ENCODE measurements around the gene GPC5.
"Not testable (repeated sequence)": the region's sequence is repeated elsewhere in the genome, so short reads cannot be mapped to it uniquely, and the experiment has no call there.

Gene GPC5

DNA sequence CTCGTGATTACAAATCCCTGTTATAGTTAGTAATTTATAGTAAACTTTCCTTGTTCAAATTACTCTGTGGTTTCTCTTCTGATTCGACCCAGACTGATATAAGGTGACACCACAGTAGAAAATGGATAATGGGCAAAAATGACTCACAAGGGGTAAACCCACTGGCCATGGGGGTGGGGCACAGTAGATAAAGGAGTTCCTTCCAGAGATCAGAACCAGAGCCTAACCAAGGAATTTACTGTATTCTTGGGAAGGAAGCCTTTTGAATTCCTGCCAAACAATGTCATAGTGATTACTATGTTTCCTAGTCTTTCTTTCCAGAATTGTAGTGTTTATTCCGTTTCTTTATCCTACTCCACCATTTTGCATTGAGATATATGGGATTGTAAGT lies 29.0 kb upstream of the GPC5 start:
- no peak for DNase-seq (ENCODE audit: low spot score)

DNA sequence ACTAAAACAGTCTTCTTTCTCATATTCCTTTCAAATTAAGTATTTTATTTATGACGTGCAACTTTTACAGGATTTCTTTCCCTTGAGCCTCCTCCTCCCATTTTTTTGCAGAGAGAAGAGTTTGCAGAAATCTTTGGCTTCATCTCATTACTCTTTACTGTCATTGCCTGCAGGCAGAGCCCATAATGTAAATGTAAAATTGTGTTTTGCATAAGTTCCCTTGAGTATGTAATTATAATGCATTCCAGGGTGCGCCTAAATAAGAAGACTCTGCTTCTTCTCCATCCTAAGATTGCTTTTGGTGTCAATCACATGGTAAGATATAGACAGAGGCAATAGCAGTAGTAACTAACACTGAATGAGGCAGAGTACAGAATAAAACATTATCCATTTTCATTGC lies 27.9 kb upstream of the GPC5 start:
- no peak for DNase-seq (ENCODE audit: low spot score)

DNA sequence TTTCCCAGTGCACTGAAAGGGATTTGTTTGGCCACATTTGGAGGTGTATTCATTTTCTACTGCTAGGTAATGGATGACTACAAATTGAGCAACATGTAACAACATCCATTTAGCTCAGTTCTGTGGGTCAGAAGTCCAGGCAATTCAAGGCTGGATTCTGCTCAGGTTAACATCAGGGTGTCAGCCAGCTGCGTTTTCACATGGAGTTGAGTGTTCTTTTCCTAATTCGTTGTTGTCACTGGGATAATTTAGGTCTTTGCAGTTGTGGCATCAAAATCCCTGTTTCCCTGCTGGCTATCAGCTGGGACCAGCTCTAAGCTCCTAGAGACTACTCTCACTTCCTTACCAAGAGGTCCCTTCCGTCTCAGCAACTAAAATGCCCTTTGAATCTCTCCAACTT lies 25.5 kb upstream of the GPC5 start:
- no peak for DNase-seq (ENCODE audit: low spot score)

DNA sequence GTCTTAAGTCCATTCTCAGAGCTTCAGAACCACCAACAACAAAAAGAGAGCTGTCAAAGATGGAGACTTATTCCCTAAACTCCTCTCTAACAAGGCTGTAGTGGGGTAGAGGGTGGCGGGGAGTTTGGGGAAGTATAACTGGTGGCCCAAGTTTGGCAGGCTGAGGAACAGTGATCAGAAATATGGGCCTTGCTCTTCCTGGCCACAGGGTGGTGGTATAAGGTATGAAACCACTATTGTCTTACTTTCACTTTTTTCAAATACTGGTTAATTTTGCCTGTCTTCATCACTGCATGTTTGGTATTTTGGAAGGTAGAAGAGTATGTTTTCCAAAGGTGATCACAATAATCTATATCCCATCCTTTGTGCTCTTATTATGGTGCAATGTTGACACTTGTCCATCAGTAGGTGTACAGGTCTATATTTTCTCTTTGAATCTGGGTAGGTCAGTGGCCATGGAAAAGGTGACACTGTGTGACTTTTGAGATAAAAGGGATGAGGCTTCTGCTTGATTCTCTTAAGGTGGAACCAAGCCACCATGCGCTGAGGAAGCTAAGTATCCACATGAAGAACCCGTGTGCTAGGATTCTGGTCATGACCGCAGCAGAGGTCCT lies 23.2 kb upstream of the GPC5 start:
- peak; percentile 24 for DNase-seq (ENCODE audit: low spot score)

DNA sequence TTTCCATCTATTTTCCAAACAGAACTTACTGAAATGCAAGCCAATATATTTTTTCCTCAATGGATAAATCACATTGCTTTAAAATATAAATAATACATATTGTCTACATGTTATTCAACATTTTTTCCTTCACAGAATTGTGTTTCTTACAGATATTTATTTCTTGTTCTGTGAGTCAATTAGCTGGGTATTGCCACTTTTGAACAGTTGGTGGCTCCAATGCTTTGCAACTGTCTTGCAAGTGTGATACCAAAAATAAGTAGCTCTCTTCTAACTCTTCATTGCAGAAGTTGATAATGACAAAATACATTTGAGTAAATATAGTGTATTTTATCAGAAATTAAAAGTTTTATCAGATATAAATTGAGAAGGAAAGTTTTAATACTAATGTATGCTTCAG lies 17.1 kb upstream of the GPC5 start:
- no peak for DNase-seq (ENCODE audit: low spot score)

DNA sequence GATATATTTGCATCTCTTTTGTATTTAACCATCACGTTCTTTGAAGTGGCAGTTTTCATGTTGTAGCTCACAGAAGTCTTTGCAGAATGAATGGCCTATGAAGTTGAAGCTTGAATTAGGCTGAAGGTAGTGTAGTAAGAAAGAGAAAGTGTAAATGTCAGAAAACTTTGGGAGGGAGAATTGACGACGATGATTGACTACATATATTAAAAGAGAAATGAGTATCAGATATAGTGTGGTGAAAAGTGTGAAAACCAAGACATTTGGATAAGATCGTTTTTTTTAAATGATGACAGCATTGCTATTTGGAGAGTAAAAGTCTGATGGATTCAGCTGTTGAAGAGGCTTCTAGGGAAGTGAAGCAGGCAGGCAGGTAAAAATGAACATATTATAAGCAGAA lies 14.6 kb upstream of the GPC5 start:
- DNase-seq (ENCODE audit: low spot score) = no peak

DNA sequence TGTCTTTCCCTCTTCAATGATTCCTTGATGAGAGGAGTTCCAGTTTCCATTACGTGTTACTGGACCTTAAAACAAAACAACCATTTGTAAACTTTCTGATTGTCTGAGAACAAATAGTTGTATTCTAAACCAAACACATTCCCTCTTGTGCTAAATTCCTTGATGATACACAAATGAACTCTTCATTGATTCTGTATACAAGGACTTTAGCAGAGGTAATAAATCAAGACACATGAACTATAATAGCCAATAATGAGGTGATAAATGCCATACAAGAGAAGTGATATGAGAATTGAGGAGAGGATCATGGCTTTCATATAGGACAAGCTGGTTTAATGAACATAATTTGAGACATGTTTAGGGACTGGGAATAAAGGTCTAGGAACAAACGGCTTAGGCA lies 13.5 kb upstream of the GPC5 start:
- no peak for DNase-seq (ENCODE audit: low spot score)

DNA sequence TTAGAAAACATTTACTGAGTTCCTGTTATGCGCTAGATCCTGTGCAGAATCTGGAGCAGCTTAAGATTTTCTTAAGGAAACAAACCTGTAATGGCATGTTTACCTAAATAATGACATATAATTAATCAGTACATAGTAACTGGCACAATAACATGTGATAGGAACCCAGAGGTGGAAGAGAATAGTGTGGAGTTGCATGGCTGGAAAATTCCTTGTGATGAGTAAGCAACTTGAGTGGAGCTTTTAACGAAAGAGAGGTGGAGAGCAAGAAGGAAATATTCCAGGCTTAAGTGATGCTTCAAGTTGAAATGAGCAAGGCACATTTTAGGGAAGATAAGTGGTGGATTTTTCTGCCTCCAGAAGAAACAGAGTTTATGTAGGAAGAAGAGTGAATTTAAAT lies 9.2 kb upstream of the GPC5 start:
- DNase-seq (ENCODE audit: low spot score) = no peak

DNA sequence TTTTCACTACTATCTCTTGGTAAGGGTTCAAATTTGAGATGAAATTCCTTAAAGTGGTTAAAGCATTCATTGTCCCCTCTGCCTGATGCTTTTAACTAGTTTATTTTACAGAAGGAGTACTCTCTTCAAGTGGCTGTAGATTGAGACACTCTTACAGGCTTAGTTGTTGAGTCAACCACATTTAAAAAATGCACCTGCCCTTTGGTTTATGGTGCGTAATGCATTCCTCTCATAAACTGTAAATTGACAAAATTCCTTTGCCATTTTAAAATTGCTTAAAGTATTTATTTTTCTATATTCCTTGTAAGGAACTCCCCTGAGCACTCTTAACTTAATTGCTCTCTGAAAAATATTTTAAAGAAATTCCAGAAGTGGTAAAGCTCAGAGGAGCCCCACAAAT lies 826 bp upstream of the GPC5 start:
- no peak for DNase-seq (ENCODE audit: low spot score)

DNA sequence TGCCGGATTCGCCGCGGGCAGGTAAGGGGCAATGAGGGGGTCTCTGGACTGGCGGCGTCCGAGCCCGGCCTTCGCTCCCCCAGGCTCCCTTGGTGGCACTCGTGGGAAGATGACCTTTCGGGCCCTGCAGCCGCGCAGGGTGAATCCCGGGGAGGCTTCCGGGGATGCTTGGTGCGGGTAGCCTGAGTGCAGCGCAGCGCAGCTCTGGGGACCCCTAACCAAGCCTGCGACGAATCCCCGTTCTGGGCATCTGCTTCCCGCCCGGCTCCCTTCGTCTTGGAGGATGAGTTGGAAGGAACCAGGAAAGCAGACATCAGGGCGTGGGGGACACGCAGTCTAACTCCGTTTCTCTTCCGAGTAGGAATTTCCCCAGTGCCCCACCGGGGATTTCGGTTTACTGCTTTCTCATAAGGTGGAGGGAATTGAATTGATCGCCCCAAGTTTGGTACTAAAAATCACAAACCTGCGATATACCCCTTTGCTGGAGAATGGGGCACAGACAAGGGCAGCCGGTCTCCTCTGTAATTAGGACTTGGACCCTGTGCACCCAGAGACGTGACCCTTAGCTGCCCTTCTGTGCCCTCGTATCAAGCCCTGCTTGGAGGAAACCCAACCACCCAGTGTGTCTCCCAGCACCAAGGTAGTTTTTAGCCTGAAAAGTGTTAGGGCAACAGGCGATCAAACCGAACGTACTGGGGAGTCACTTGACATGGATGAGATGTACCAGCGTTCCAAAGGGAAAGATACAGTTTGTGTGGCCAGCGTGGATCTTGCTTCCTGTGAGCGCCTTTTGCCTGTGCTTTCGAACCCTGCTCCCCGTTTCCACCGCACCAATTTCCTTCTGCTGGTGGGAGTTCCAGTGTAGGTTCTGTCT lies 1.0 kb downstream of the GPC5 start:
- DNase-seq (ENCODE audit: low spot score) = no peak

DNA sequence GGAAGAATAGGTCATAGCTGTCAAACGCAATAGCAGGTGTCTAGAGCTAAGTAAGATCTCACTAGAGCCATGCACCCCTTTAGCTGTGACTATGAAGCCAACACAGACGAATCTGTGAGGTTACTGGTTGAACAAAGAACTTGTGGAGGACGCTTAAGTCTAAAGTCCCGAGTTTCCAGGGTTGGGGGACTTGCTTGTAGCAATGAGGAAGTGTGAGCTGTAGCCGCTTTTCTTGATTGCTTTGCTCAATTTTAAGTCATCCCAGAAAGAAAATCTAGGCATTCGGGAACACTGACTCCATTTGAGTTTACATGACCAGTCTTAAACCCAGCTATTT lies 1.6 kb downstream of the GPC5 start:
- no peak for DNase-seq (ENCODE audit: low spot score)

DNA sequence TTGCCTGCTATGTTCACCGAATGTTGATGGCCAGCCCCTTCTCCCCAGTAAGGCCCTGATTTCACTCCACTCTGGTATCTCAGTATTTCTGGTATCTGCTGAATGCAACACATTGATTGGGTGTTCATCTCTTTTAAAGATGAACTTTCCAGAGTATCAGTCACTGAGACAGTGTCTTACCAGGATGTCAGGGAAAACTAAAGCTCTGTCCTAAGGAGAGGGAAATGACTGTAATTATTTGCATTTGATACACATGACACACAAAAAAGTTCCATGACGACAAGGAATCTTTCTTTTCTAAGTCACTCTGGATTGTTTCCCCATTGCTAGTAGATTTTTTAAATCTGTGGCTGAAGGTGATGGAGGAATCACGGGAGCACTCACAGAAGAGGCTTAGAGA lies 2.2 kb downstream of the GPC5 start:
- DNase-seq (ENCODE audit: low spot score) = no peak

DNA sequence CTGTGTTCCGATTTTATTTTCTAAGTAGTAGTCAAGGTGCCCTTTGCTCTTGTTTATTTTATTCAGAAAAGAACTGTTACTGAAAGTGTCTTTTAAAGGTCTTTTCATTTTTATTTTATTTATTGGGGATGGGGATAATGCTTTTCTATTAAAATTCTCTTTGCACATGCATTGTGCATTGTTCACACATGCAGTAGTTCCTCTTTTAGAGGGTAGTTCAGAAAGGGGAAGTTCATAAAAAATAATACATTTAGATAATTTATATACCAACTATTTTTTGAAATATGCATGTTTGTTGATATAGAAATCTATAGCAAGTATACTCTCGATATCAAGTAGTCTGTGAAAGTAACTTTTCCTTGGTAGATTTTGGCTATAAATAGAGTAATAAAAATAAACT lies 3.5 kb downstream of the GPC5 start:
- DNase-seq (ENCODE audit: low spot score) = no peak

DNA sequence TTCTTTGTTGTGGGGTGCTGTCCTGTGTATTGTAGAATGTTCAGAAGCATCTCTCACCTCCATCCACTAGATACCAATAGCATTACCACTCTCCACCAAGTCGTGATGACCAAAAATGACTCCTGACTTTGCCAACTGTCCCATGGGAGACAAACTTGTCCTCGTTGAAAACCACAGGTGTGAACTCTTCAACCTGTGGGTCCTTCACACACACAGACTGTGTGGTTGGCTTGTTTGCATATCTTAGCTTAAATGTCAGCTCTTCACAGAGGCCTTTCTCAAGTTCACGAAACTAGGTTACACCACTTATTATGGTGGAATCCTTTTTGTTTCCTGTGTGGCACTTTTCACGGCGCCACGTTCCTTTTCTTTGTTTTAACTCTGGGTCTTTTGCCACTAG lies 6.8 kb downstream of the GPC5 start:
- no peak for DNase-seq (ENCODE audit: low spot score)

DNA sequence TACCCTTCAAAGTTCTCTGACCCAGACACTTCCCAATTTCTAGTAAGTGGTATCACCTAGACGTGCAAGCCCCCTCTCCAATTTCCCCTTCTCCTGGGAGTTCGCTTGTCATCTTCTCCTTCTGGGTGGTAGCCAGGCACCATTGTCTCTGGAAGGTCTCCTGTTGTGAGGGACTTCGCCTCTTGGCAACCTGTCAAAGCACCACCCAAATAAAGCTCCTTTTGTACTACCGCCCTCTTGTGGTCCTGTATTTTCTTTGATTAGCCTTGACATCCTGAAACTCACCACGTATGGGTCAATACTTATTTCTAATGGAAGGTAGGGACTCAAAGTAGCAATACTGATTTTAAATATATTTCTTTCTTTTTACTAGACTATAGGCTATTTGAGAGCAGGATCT lies 8.2 kb downstream of the GPC5 start:
- peak; percentile 58 for DNase-seq (ENCODE audit: low spot score)

DNA sequence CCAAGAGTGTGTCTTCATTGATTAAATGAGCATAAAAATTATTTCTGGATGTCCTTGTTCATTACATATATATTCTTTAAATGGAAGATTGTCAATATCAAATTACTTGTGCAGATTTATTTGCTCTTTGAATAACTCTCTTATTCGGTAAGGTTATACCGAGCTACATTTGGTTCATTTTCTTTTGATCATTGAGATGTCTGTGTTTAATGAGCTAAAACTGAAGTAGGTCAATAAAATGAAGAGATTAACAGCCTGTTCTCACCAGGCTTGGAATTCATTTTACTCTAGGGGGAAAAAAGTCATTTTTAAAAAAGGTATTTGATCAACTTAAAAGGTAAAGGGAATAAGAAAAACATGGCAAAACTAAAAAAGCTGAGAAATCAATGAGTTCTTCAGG lies 10.6 kb downstream of the GPC5 start:
- no peak for DNase-seq (ENCODE audit: low spot score)

DNA sequence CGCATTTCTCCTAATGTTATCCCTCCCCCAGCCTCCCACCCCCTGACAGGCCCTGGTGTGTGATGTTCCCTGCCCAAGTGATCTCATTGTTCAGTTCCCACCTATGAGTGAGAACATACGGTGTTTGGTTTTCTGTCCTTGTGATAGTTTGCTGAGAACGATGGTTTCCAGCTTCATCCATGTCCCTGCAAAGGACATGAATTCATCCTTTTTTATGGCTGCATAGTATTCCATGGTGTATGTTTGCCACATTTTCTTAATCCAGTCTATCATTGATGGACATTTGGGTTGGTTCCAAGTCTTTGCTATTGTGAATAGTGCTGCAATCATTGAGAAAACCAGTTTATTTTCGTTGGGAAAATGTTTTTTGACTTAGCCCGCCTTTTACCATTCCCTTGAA lies 18.2 kb downstream of the GPC5 start:
- DNase-seq (ENCODE audit: low spot score) = not testable (repeated sequence)

DNA sequence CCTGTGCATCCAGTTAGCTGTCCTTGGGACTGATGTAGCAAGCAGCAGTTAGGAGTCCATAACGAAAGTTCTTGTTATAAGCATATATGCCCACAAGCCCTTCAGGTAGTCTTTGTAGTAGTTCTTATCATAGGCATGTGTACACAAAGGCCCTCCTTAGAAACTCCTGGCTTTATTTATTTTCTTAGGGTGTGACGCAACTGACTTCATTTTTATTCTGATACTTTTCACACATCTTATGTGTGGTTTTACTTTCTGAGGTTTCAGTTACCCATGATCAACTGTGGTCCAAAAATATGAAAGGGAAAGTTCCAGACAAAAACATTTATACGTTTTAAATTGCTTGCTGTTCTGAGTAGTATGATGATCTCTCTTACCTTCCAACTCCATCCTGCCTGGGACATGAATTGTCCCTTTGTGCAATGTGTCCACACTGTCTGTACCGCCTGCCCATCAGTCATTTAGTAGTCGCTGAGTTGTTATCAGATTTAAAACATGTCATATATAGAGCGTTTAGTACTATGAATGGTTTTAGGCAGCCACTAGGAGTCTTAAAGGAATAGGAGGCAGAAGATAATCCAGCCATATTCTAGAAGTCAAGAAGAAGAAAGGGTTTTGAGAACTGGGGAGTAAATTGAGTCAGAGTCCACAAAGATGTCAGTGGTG lies 19.4 kb downstream of the GPC5 start:
- no peak for DNase-seq (ENCODE audit: low spot score)

DNA sequence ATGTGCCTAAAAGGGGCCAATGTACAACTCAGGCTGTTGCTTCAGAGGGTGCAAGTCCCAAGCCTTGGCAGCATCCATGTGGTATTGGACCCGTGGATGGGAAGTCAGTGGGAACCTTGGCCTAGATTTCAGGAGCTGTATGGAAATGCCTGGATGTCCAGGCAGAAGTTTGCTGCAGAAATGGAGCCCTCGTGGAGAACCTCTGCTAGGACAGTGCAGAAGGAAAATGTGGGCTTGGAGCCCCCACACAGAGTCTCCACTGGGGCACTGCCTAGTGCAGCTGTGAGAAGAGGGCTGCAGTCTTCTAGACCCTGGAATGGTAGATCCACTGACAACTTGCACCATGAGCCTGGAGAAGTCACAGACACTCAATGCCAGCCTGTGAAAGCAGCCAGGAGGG lies 28.5 kb downstream of the GPC5 start:
- no peak for DNase-seq (ENCODE audit: low spot score)

DNA sequence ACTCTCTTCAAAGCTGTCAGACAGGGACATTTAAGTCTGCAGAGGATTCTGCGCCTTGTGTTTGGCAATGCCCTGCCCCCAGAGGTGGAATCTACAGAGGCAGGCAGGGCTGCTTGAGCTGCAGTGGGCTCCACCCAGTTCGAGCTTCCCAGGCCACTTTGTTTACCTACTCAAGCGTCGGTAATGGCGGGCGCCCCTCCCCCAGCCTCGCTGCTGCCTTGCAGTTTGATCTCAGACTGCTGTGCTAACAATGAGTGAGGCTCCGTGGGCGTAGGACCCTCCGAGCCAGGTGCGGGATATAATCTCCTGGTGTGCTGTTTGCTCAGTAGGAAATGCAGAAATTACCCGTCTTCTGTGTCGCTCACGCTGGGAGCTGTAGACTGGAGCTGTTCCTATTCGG lies 40.3 kb downstream of the GPC5 start:
- DNase-seq (ENCODE audit: low spot score) = not testable (repeated sequence)

DNA sequence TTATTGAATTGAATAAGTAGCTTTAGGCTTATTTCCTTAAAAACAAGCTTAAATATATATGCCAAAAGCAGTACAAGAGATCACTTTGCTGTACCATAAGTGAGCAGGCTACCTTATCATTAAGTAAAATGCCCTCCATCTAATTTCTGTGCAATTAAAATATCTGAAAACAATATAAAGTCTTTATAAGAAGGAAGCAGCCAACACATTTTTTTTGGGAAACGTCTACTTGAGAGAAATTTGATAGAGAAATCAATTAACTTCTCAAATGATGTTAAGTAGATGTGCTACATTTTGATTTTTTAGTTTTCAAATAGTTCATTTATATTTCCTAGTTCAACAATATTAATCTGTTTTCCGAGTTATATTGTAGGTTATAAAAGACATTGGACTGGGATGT lies 52.5 kb downstream of the GPC5 start:
- DNase-seq (ENCODE audit: low spot score) = no peak

DNA sequence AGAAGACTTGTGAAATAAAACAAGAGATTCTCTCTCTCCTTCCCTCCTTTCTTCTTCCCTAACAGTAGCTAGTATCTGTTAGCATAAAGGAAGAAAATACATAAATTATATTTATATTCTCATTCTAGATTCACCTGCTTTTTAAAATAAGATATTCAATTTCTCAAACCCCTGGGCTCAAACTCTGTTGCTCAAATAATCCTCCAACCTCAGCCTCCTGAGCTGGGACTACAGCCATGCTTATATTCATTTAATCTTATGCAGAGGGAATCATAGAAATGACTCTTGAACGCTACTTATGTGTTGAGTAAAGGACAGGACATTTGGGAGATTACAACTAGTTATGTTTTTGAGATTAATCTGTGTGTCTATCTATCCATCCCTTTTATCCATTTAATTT lies 56.2 kb downstream of the GPC5 start:
- no peak for DNase-seq (ENCODE audit: low spot score)

DNA sequence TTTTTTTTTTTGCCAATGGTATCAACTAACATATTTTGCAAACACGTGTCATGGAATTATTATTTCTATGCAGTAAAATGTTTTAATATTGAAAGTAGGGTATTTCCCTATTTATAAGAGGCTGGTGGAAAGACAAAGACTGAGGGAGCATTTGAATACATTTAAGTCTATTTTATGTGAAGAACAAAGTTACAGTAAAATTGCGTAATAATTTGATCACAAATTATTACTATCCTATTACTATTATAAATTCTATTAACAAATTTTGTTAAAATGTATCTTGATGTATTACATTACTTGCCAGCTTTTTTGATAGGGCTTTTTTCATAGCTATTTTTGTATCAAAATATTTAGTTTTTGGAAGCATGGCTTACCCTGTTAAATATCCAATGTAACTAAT lies 58.4 kb downstream of the GPC5 start:
- no peak for DNase-seq (ENCODE audit: low spot score)

DNA sequence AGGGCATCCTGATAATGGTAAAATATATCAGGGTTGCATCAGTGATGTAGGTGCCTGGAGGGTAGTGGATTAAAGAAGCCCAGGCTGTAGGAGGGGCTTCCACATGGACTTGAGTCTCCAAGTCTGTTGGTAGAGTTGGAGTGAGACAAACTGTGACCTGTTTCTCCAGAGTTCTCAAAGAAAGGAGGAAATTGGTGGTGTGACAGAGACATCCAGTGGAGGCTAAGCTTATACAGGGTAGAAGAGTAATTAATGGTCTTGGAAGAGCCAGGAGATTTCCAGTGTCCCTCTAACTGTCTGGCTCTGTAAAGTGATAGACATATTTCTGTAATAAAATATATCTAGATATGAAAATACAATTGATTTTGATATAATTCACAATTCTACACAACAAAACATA lies 61.1 kb downstream of the GPC5 start:
- DNase-seq (ENCODE audit: low spot score) = no peak
